Hematopoietic multipotent progenitor cell treated with erythropoietin and hydrocortisone succinate and interleukin-3 and kit ligand, for 4 days (in vitro differentiated cells): ENCODE data around the gene TEKTIP1.
A peak's percentile ranks its signal among the peaks of the same experiment; 100 is the strongest.
"Not testable (repeated sequence)": the region's sequence is repeated elsewhere in the genome, so short reads cannot be mapped to it uniquely, and the experiment has no call there.

Source experiments
- DNase-seq: peaks from one replicate; pipeline ENCODE4 v3.0.0-alpha.2; 2015

The TEKTIP1 gene

GRCh38 chr19:3524078-3524842 is 14.7 kb upstream of the TEKTIP1 start:
- no peak for DNase-seq

- DNase-seq, result no peak
Measured at GRCh38 chr19:3524904-3525451, 14.0 kb upstream of the TEKTIP1 start.

- DNase-seq, result no peak
Measured at GRCh38 chr19:3526507-3527237, 12.3 kb upstream of the TEKTIP1 start.

DNA sequence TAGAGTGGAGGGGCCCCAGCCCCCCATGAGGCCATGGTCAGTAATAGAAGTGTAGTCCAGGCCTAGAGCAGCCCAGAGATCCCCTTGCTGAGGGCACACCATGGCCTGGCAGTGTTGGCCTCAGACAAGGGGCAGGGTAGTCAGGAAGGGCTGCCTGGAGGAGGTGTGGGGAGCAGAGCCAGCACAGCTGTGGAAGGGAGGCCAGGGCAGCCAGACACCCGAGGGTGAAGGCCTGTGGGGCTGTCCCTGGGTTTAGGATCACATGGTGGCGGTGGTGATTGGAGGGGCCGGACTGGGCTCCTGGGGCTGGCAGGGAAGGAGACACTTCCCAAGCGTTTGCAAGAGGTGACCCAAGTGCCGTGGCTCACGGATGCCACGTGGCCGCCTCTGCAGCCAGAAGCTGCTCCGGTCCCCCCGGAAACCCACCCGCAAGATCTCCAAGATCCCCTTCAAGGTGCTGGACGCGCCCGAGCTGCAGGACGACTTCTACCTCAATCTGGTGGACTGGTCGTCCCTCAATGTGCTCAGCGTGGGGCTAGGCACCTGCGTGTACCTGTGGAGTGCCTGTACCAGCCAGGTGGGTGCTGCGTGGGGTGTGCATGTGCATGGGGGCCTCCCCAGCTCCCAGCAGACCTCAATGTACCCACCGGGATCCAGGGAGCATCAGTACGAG is 11.6 kb upstream of the TEKTIP1 start:
- no peak for DNase-seq

DNA sequence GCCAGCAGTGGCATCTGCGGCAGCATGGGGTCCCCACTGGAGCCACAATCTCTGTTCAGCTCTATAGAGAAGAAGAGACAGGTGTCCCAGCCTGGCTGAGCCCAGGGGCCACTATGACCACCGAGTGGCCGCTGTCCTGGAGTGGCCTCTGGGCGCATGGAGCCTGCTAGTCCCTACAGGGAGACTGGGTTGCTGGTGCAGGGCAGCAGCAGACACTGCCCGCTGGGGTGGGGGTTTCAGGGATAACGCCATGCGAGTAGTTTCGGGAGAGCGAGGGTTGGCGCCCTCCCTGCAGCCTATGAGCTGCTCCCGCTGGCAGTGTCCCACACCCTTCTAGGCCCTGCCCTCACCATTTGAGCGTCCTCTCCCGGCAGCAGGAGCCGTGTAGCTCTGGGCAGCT is 10.9 kb upstream of the TEKTIP1 start:
- no peak for DNase-seq

GRCh38 chr19:3528539-3529211 is 10.3 kb upstream of the TEKTIP1 start:
- DNase-seq, result no peak

DNA sequence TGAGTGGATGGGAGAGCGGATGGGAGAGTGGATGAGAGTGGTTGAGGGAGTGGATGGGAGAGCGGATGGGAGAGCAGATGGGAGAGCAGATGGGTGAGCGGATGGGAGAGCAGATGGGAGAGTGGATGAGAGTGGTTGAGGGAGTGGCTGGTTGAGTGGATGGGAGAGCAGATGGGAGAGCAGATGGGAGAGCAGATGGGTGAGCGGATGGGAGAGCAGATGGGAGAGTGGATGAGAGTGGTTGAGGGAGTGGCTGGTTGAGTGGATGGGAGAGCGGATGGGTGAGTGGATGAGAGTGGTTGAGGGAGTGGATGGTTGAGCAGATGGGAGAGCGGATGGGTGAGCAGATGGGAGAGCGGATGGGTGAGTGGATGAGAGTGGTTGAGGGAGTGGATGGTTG is 9.7 kb upstream of the TEKTIP1 start:
- not testable (repeated sequence) for DNase-seq

GRCh38 chr19:3530389-3530788 is 8.6 kb upstream of the TEKTIP1 start:
- DNase-seq, result no peak

- no peak for DNase-seq
Measured at GRCh38 chr19:3531716-3532115, 7.3 kb upstream of the TEKTIP1 start.

DNA sequence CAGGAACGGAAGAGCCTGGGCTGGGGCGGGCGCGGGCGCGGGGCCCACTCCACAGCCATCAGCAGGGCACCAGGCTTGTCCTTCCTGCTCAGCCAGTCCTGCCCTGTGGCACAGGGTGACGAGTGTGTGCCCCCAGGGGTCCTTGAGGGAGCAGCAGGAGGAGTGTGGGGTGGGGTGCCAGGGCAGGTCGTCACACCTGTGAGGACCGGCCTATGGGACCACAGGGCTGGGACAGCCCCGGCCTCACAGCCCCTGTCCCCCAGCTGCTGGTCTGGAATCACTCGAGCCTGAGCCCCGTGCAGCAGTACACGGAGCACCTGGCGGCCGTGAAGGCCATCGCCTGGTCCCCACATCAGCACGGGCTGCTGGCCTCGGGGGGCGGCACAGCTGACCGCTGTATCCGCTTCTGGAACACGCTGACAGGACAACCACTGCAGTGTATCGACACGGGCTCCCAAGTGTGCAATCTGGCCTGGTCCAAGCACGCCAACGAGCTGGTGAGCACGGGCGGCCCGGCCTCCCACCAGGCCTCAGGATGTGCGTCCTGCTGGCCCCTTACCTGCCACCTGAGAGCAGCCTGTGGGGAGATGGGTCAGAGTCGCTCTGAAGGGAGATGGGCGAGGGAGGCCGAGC is 6.7 kb upstream of the TEKTIP1 start:
- no peak for DNase-seq

- no peak for DNase-seq
Measured at GRCh38 chr19:3533033-3533432, 5.9 kb upstream of the TEKTIP1 start.

DNA sequence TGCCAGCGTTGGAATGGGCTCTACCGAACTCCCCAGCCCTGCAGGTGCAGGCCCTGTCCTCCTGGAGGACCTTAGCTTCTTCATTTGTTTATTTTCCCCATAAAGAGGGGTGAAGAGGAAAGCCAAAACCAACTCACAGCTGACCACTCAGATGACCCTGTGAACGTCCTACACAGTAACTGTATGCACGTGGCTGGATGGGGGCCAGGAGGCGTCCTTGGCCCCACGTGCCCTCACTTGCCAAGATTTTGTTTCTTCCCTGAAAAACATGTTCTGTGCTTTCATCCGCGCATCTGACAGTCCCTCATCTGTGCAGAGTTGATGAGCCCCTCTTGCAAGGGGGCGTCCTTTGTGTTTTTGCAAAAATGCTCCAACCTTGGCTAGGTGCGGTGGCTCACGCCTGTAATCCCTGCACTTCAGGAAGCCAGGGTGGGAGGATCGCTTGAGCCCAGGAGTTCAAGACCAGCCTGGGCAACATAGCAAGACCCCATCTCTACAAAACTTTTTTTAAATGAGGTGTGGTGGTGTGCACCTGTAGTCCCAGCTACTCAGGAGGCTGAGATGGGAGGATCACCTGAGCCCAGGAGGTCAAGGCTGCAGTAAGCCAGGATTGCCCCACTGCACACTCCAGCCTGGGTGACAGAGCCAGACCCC is 5.3 kb upstream of the TEKTIP1 start:
- DNase-seq, result no peak

DNA sequence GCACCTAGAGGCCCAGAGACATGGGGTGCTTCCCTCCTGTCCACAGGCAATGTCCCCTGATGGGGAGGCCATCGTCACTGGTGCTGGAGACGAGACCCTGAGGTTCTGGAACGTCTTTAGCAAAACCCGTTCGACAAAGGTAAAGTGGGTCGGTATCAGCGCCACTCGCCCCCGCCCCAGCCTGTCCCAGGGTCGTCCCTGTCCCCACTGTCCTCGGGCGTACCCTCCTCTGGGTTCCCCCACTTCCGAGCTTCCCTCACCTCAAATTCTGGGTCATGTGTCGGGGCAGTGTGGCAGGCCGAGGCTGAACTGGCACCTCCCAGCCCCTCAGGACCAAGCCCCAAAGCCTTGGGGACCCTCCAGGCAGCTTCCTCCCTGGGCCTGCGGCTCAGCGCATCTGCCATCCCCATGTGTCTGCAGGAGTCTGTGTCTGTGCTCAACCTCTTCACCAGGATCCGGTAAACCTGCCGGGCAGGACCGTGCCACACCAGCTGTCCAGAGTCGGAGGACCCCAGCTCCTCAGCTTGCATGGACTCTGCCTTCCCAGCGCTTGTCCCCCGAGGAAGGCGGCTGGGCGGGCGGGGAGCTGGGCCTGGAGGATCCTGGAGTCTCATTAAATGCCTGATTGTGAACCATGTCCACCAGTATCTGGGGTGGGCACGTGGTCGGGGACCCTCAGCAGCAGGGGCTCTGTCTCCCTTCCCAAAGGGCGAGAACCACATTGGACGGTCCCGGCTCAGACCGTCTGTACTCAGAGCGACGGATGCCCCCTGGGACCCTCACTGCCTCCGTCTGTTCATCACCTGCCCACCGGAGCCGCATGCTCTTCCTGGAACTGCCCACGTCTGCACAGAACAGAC is 4.4 kb upstream of the TEKTIP1 start:
- DNase-seq, result no peak

- no peak for DNase-seq
Measured at GRCh38 chr19:3535235-3535535, 3.8 kb upstream of the TEKTIP1 start.

DNA sequence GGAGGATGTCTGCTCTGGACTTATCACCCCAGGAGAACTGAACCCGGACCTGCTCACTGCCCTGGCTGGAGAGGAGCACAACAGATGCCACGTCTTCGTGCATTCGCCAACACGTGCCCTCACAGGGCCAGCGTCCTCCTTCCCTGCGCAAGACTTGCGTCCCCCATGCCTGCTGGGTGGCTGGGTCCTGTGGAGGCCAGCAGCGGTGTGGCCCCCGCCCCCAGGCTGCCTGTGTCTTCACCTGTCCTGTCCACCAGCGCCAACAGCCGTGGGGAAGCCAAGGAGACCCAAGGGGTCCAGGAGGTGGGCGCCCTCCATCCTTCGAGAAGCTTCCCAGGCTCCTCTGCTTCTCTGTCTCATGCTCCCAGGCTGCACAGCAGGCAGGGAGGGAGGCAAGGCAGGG is 3.4 kb upstream of the TEKTIP1 start:
- no peak for DNase-seq

GRCh38 chr19:3535981-3536380 is 3.0 kb upstream of the TEKTIP1 start:
- no peak for DNase-seq

DNA sequence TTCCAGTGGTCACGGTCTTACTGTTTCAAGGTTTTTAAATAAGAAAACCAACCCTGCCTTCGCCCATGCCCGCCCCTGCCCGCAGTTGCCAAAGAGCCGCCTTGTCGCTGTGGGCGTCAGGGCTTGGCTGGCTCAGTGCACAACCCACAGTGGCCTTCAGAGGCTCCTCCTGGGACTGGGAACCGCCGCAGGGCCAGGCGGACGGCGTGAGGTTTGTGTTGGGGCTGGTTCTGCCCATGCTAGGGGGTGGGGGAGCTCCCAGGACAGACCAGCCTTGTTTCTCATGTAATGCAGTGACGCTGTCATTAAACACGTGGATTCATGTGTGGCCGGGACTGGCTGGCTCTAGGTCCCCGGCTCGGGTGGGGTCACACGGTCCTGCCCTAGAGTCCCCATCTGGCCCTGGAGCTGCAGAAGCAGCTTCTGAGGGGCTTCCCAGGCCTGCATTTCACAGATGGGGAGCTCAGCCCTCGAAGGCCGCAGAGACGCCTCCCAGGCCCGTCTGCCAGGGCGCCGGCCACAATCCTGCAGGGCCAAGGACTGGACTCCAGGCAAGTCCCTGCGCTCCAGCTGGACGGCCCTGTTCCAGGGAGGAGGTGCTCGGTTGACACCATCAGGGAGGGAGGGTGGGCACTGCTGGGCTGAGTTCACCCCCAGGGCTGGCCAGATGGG is 2.4 kb upstream of the TEKTIP1 start:
- no peak for DNase-seq

- DNase-seq, result no peak
Measured at GRCh38 chr19:3537101-3537437, 1.9 kb upstream of the TEKTIP1 start.

GRCh38 chr19:3537438-3538240 is 1.3 kb upstream of the TEKTIP1 start:
- peak; percentile 32 for DNase-seq
